ENCODE results near the gene BLOC1S2.

DNA sequence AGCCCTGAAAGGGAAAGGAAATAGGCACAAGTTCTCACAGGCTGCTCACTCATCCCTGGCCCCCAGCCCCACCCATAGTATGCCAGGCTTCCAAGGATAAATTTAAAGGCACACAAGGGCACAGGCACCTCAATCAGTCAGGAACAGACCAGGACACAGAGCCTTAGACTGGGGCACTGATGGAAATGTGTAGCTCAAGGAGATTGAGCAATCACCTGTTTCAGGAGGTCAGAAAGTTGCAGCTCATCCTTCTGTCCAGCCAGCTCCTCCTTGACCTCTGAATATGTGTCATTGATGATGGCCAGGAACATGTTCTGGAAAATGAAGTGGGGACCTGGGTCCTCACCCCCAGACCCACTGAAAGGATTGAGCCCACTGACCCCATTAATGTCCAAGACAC, 6.6 kb upstream of the BLOC1S2 start:
- TF ChIP-seq CTCF (conservative IDR thresholded peaks at IDR 0.05 in 1 of 2, IDR thresholded peaks at IDR 0.05 in 1 of 2; ENCODE audit: low read depth in 1 of 2, low read length in 2 of 2) = no peak
- no peak for TF ChIP-seq EZH2 (IDR thresholded peaks at IDR 0.05; ENCODE audit: low read length, missing control alignments)

Measured in fibroblast of lung (primary cell).